HTERT RPE-1 (cell line): Measurements from ENCODE around the gene FKBP8.

ENCODE experiments used
- in situ Hi-C: fragments of 300-500 bp; cut with MboI; formaldehyde crosslinking; loops from 4 replicates; pipeline ENCODE4 v1.14.3; 2020; ENCODE audit warnings: low sequenced_read_pairs

The FKBP8 gene

GRCh38 chr19:18487576-18488402 is 55.6 kb downstream of the FKBP8 start:
- in situ Hi-C loops, result no loop called here

DNA sequence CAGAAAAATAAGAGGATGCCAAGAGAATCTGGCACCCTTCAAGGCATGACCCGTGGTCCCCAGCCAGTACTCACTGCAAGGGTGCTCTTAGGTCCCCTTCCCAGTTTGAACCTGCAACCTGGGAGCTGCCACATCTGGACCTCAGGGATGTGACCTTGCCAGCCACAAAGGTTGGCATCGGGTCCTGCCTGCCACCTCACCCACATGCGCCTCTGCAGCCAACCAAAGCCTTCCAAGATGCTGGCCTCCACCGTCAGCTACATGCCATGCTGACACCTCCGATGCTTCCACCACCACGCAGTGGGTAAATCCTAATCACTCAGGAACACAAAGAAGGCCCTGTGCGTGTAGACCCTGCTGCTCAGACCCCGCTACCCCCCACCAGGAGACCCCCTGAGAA is 56.6 kb downstream of the FKBP8 start:
- in situ Hi-C loops, result no loop called here

GRCh38 chr19:18484992-18485391 is 58.4 kb downstream of the FKBP8 start:
- in situ Hi-C loops, result no loop called here

GRCh38 chr19:18483119-18483890 is 60.1 kb downstream of the FKBP8 start:
- in situ Hi-C loops, result no loop called here
